ENCODE measurements around the gene ARFGAP2.

The ARFGAP2 gene

DNA sequence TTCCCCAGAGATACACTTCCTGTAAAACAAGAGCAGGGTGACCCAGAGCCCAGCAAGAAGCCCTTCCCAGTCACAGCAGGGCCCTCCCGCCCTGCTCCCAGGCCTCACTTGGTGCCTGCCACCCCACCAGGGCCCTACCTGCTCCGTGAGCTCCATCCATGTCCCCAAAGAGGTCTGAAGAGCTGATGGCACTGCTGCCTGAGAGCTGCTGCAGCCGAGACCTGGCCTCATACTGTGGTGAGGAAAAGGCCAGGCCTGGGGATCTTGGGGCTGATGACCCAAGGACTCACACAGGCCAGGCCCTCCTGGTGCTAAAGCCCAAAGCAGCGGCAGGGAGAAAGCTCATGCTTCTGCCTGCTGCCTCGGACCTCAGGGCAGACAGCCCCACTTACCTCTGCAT lies 10.3 kb downstream of the ARFGAP2 start:
- DNase-seq, result no peak

DNA sequence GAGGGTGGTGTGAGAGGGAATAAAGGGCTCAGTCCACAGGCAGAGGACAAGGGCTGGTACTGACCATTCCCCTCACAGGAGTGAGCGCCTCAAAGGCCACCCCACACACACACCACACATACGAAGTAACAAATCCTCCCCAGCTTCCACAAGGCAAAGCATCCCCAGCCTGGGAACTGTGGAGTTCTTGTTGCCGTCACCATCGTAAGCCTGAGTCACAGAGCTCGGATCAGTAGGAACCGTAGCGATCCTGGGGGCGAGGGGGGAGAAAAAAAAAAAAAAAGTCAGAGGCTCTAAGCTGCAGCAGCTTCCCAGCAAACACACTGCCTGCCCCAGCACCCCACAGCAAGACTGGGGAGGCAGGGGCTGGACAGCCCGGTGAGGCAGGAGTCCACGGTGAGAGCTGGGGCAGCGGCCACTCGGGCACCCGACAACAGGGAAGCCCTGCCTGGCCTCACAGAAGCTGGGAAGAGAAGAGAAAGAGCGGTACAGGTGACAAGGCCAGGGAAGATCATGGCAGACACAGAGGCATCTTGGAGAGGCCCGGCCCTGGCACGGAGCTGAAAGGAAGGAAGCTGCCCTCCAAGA lies 11.3 kb downstream of the ARFGAP2 start:
- DNase-seq, result no peak

DNA sequence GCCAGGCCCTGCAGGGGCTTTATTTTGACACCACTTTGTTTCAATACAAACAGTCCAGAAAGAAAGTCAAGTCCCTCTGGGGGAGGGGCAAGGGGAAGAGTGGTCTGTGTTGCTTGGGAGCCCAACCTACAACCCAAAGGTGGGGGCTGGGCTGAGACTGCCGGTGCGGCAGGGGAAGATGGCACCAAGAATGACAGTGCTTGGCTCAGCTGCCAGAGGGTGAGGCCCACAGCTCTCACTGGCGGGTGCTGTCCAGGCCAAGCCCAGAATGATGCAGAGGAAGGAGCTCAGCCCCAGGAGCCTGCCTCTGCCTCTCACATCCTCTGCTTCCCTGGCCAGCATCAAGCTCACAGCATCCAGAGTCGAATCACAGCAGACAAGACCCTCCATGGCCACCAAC lies 12.4 kb downstream of the ARFGAP2 start:
- DNase-seq, result no peak

DNA sequence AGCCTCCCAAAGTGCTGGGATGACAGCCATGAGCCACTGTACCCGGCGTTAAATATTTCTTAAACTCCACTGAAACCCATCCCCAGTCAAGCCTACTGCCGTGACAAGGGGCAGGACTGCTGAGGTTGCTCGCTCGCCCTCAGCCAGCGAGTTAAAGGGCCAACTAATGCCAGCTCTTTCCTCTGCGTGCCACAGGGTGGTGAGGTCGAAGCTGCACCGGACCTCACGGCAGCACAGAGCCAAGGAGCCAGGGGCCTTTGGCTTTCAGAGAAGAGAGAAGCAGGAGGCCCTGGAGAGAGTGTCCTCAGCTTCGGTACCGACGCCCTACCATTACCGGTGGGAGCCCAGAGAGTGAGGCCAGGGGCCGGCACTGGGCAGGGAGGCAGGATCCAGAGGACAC lies 12.8 kb downstream of the ARFGAP2 start:
- no peak for DNase-seq

DNA sequence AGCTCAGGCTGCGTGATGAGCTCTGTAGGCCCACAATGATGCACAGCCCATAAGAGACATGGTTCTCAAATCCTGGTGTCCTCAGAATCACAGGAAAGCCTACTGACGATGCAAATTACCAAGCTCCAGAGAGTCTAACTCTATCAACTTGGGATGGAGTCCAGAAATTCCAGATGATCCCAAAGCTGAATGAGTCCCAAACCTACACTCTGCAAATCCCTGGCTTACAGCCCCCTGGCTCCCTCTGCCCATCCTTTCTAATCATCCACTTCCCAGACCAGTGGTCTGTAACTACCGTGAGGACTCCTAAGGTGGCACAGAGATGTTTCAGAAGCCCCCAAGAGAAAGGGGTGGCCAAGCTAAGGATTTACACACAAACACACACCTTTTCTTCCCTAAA lies 13.5 kb downstream of the ARFGAP2 start:
- no peak for DNase-seq

DNA sequence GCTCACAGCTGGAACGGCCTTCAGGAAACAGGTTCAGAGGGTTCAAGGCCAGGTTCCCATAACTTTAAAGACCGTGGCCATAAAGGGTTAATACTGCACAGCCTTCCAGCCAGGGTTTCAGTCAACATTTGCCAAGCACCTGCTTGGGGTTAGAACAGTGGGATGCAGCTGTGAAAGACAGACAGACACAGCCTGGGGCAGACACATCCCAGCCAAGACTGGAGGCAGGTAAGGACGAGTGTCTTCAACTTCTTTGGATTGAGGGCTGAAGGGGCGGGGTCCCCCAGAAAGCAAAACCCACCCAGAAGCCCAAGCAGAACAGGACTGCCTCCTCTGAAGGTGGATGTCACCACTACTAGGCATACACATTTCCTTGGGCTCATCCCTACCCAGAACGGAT lies 14.3 kb downstream of the ARFGAP2 start:
- DNase-seq, result no peak

DNA sequence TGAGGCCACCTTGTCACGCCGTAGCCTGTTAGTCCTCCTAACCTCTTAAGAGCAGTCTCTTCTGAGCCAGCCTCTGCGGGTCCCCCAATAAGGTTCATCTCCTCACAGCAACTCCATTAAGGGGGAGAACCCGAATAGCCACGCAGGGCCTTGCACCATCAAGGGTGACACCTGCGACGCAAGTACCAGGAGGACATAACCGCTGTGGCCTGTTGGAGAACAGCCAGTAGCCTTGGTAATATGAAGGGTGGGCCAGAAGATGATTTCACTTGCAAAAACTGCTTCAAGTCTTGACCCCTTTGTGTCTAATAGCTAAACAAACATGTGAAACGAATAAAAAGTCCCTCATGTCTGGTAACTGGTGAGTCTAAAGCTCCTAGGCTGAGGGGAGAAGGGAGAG lies 14.8 kb downstream of the ARFGAP2 start:
- DNase-seq, result no peak

DNA sequence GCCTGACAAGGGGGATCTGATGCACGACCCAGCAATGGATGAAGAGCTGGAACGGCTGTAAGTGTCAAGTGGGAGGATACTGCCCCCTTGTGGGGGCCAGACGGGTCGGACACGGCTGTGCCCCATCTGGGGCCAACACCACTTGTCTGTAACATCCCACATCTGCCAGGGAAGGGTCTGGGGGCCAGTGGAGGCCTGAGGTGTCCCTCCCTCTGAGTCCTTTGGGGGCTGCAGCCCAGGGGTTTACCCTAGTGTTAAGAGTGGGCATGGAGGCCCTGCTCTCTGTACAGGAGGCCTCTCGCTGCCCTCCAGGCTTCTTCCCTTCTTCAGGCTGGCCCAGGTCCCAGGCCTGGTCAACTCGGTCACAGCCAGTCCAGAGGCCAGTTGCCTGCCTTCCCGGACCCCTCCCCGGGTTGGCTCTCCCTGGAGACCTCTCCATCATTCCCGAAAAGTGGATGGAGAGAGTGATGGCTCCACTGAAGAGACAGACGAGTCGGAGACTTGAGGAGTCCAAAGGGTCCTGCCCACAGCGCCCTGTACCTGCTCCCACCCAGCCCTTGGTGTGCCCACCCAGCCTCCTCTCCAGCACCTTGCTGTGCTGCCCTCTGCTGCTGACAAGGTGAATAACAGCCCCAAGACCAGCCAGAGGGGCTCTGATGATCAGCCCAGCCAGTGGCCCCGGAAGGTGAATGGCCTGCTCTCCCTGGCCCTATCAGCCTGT lies 15.4 kb downstream of the ARFGAP2 start:
- DNase-seq, result peak; percentile 73 to 81

DNA sequence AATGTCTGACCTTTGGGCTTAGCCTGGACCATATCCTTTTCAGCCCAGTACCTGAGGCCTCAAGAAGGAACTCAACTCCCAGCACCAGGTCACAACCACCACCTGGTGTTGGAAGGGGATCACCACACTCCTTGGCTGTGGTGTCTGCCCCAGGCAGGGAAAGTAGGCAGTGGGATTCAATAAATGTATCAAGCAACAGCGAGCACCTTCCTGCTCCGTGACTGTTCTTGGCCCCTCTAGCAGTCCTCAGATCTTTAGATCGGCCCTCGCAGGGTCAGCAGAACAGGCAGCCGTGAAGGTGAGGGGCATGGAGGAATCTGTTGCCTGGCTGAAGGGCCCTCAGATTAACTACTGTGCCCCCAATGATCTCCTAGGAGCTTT lies 15.9 kb downstream of the ARFGAP2 start:
- no peak for DNase-seq

DNA sequence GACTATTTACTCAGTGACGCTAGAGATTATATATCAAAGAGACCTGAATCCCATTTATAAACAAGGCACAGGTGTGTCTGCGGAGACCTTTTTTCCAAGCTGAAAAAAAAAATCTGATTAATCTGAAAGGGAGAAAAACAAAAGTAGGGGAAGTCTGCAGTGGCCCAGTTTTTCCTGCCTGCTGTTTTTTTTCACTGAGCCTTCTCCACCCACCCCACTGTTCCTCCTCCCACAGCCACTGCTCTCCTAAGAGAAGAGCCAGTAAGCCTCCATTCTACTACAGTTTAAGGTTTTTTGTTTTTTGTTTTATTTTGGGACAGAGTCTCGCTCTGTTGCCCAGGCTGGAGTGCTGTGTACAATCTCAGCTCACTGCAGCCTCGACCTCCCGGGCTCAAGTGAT lies 18.4 kb downstream of the ARFGAP2 start:
- DNase-seq, result no peak

DNA sequence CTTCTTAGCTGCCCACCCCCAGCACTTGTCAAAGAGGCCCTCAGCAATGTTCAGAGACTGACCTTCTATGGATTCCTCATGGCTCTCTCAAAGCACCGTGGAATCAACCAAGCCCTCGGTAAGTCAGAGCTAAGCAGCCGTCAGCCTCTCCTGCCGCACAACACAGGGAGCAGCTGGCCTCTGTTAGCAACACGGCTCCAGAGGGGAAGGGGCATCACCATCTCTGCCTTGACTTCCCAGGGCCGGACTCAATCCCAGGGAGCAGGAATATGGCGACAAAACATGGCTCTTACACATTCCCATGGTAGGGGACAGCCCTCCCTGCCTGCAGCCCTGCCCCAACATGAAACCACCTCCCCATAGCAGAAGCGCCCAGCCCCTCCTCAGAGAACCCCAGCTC lies 18.9 kb downstream of the ARFGAP2 start:
- DNase-seq, result no peak

DNA sequence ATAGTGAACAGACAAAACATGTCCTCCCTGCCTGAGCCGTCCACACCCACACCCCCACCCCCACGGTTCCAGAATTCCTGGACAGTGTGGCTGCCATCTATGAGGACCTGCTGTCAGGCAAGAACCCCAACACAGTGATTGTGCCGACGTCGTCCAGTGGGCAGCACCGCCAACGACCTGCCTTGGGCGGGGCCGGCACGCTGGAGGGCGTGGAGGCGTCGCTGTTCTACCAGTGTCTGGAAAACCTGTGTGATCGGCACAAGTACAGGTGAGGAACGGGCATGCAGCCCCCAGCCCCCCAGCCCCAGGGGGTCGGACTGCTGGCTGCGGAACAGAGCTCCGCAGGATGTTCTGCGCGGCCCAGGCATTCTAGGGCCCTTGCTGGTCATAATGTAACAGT lies 19.7 kb downstream of the ARFGAP2 start:
- no peak for DNase-seq

DNA sequence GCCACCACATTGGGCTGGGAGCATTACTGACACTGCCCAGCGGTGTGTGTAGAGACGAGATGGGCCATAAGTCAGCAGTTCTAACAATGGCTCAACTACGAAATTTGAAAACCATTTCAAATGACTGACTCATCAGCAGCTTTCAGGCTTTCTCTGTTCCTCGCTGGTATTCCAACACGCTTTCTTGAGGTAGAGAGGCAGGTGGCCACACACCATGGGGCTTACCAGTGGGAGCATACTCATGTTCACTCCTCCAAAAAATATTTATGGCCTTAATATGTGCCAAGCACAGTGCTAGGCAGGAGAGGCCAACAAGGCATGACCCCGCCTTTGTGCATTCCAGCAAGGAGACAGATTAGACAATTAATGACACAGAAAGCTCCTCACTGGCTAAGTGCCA lies 20.3 kb downstream of the ARFGAP2 start:
- DNase-seq, result no peak

DNA sequence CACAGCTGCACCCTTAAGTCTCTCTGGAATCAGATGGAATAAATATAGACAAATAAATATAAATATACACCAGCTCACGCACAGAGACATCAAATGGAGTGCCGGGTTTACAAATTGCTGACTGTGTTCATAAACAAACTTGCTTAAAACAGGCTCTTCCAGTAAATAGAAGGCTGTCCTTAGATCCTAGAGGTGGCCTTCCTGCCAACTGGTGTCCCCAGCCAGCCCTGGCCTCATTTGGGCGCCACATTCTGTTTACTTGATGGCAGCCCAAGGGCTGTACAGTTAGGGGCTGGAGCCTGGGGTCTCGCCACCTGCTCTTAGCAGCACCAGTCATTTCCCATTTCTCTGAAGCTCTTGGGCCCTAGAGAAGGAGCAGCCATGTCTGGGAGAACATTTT lies 20.8 kb downstream of the ARFGAP2 start:
- DNase-seq, result no peak

DNA sequence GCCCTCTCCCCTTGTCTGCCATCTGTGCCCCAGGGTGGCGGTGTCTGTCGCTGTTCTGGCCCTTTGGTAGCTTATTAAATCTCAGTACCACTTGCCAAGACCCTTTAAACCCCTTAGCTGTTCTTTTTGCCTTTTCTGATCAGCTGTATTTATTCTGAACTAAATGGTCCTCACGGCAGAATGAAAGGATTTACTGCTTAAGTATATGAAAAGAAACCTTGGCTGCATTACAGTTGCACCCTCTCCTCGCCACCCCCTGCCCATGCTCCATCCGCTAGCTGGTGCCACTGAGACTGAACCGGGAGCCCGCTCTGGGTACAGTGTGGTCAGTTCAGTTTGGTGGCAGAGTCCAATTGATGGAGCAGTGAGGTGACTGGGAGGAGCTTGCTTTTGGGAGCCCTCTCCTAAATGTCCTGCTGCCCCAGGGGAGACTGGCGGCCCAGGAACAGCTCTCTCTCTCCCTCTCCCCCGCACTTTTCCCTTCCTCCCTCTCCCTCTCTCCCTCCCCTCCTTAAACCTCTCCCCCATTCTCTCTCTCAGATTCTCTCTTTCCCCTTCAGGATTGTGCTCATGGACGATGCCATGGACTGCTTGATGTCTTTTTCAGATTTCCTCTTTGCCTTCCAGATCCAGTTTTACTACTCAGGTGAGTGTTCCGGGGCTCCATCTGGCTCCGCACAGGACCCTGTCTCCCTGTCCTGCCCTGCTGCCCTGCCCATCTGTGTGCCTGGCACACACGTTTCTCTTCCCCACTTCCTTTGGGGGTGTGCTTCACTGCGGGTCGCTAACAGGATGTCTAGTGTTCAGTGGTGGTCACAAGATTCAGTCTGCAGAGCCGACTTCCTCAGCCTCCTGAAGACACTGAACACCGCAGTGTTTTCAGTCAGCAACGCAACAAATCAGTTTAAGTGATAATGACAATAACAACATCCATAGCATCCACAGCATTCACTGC lies 21.8 kb downstream of the ARFGAP2 start:
- no peak for DNase-seq

DNA sequence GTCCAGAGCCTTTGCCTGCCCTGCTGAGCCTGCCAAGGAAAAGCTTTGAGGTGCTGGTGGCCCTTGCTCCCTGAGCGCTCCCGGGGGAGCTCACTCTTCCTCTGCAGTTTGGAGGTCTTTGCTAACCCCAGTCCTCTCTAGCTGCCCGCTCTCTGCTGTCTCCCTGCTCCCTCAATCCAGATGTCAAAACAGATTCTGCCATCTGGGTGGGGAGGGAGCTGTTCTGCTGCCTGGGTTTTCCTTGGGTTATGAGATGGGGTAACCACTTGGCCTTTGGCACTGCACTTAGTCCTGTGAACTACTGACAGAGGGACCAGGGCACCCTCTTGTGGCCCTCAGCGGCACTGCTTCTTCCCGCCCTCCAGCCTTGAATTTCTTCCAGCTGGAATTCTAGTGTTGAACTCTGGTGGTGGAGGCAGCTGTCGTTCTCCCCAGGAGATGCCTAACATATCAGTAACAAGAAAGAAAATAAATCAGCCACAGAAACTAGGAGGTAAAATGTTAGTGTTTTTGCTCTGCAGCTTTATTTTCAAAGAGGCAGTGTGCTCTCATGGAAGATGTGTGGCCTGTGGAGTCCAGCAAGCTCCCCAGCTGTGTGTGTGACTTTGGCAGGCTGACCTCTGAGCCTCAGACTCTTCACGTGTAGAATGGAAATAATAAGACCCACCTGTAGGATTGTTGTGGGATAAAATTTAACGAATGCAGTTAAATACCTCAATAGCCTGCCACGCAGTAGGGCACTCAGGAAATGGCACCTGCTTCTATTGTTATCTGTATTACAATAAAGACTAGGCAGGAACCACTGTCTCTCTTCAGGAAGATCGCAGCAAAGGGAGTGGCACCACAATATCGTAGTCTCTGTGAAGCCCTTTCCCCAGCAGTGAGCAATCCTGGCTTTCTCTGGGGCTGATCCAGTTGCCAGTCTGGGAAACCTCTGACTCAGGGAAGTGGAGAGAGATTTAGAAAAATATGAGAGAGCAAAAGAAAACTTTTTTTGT lies 23.4 kb downstream of the ARFGAP2 start:
- peak; percentile 73 to 81 for DNase-seq

DNA sequence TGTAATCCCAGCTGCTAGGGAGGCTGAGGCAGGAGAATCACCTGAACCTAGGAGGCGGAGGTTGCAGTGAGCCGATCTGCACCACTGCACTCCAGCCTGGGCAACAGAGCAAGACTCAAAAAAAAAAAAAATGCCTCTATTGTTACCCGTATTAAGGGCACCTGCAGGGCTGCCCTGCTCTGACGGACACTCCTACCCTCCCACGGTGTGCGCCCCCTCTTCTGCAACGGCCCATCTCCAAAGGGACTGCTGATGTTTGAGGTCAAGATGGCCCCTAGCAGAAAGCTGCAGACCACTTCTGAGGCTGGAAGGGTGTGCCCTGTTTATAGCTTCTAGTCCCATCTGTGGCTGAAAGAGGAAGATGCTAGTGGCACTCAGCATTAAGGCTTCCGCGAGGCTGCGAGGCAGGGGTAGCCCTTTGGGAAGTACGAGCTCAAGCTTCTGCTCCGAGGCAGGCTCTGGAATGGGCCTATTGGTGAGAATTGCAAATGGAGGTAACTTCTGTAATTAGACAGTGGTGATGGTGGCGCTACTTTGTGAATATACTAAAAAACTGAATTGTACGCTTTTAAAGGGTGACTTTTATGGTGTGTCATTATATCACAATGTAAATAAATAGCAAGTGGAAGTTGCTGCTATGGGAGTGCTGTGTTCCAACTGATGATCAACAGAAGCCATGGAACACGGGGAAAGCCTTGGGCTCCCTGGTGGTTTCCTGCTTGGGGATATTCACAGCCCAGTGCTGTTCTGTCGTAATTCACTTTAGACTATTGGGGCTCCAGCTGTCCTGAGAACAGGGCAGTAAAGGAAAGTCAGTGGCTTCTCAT lies 24.3 kb downstream of the ARFGAP2 start:
- no peak for DNase-seq

DNA sequence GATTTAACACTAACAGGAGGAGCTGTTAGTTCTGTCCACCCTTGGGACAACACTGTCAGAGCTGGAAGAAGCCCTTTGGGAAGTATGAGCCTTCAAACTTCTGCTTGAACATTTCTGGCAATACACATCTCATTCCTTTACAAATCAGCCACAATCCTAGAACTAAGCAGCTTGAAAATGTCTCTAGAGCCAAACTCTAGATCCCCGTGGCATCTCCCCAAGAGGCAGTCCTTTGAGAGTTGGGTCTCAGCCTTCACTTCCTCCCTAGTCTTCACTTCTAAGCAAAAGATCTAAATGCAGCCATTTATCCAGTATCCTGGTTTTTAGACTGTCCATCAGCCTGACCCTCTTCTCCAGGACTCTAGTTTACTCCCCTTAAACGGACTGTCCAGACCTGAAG lies 26.9 kb downstream of the ARFGAP2 start:
- DNase-seq, result no peak

DNA sequence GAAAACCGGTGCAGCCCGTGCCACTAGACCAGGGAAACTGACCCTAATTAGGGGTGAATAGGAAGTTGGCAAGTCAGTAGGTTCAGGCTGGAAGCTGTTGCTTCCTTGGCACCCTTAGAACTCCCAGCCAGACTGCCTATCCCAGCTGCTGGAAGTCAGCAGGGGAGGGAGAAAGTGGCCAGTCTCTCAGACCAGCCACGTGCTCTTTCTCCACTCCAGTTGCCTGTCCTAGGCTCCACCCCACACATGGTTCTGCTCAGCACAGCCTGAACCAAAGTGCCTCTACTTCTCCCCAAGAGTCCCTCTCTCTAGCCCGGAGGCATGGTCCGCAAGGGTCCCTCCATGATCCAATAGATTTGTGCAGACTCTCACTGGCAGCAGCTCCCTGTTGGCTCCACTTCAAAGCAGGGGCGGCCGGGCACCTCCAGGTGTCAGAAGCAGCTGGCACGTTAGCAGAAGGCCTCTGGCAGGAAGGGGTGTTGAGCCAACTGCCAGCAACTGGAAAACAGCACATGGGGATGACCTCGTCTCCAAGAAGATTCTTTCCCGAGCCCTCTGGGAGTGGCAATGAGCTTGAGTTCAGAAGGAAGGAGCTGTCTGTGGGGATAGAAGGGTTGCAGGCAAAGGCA lies 27.7 kb downstream of the ARFGAP2 start:
- DNase-seq, result peak; percentile 88 to 89

DNA sequence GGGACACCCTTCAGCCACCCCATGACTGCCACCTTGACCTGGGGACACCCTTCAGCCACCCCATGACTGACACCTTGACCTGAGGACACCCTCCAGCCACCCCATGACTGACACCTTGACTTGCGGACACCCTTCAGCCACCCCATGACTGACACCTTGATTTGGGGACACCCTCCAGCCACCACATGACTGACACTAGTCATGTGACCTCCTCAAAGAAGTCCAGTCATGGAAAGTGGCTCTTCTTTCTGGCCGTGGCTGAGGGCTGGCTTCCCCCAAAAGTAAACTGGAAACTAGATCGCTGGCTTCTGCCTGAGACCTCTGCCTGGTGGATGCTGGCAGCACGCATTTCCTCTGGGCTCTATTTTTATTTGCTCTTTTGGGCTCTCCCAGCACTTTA lies 28.4 kb downstream of the ARFGAP2 start:
- no peak for DNase-seq

DNA sequence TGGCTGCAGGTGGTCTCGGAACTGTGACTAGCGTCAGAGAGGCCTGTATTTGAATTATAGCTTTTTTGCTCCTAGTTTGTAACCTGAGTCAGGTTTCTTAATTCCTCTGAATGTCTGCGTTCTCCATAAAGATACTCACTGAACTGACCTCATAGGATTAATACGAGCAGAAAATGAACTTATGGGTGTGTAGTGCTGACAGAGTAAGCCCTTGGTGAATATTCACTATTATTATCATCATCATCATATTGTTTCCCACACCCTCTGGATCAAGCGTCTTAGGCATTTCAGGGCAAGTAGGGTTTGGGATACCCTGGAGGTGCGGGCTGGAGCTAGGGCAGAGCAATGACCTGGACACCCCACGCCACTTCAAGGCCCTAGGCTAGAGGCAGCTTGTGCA lies 29.0 kb downstream of the ARFGAP2 start:
- DNase-seq, result no peak
